ENCODE measurements around the gene BZW2.
"Not testable (repeated sequence)": the region's sequence is repeated elsewhere in the genome, so short reads cannot be mapped to it uniquely, and the experiment has no call there.

Gene BZW2

DNA sequence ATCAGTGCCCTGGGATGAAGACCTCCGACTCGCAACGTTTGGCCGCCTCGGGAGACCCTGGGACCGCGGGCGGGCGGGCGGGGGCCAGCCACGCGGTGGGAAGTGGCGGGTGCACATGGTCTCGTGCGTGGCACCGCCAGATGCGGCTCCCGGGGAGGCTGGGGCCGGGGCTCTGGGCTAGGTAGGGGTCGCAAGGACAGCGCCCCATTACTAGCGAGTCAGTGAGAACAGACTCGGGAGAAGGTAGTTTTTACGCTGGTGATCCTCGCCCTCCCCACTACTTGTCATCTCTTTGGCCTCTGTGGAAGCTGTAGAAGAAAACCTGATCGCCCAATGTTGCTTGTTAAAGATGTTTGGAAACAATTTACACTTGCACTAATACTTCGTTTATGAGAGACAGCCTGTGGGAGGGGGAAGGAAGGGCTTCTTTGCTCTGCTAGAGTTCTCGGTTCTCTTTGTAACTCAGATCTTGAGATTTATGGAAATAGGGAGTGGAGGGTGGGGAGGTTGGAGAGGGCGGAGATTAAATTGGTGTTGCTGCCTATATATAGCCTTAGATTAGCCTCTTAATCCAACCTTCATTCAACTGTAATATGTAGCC is 591 bp downstream of the BZW2 start:
- peak; percentile 46 for DNase-seq

DNA sequence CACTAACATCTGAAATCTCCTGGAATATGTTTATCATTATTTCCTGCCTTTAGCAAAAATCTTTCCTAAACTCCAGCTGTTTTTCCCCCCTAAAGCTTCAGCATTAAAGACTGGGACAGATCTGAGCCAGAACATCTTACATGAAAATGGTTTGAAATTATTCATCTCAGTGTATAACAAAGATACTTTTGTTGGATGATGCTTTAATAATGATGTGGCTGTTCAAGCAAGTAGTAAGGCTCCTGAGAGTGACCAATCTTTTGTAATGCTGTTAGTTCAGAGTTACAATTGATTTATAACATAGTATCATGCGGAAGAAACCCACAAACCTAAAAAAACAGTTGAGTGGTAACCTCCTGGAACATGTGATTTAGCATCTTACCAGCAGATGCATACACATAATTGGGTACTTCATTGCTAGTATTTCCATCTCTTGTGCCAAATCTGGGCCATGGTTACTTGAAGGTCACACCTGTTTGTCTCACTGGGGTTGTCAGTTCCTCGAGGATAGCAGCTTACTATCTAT is 1.5 kb downstream of the BZW2 start:
- peak; percentile 12 for DNase-seq

GRCh38 chr7:16648551-16648950 is 2.6 kb downstream of the BZW2 start:
- DNase-seq, result peak; percentile 27

GRCh38 chr7:16649196-16649595 is 3.2 kb downstream of the BZW2 start:
- DNase-seq, result no peak

DNA sequence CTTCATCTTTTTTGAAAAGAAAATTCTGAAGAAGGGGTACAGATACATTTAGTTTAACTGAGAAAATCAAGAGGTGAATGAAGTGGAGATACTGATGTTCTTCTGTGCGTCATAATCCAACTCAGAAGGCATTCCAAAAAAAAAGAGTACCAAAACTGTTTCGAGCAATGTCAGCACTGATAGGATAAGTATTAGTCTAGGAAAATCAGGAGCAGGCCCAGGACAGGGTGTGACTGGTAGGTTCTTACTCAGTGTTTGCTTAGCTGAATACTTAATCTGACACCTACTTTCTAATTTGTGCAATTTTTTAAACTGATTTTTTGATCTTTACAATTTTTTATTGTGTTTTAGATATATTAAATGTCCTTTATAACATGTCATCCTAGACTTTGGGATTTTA is 4.3 kb downstream of the BZW2 start:
- DNase-seq, result no peak

- no peak for DNase-seq
Measured at GRCh38 chr7:16651396-16652239, 5.6 kb downstream of the BZW2 start.

- no peak for DNase-seq
Measured at GRCh38 chr7:16652240-16652583, 6.2 kb downstream of the BZW2 start.

DNA sequence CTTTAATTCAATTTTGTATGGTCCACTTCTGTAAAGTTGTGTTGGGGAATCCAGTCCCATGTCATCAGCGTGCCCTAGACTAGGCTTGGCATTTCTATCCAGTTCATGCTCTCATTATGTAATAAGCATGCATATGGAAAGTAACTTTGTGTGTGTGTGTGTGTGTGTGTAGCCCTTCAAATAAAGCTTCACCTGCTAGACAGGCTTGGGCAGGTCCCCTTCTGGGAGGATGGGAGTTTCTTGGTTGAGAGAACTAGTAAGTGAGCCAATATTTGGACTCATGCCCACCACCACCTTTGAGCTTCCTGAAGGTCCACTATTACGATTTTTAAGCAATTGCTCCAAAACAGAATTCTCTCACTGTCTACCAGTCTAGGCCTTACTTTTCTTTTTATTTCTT is 6.9 kb downstream of the BZW2 start:
- DNase-seq, result peak; percentile 61

DNA sequence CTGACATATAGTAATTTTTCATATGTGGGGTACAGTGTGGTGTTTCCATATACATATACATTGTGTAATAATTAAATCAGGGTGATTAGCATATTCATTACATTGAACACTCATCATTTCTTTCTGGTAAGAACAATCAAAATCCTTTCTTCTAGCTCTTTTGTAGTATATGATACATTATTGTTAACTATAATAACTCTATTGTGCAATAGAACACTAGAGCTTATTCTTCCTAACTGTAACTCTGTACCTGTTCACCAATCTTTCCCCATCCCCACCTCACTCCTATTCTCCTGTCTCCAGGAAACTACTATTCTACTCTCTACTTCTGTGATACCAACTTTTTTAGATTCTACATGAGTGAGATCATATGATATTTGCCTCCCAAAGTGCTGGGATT is 9.4 kb downstream of the BZW2 start:
- no peak for DNase-seq

DNA sequence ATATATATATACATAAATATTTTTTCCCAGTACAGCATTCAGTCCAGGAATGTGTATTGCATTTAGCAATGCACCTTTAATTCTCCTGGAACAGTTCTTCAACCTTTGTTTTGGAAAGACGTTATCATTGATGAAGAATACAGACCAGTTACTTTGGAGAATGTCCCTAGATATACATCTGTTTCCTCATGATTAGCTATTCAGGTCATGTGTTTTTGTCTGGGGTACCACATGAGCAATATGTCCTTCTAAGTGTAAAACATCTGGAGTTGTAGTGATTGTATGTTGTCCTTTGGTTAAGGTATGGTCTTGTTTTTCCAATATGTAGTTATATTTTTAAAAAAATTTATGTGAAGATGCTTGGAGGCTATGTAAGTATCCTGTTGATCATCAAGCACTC is 10.2 kb downstream of the BZW2 start:
- no peak for DNase-seq

DNA sequence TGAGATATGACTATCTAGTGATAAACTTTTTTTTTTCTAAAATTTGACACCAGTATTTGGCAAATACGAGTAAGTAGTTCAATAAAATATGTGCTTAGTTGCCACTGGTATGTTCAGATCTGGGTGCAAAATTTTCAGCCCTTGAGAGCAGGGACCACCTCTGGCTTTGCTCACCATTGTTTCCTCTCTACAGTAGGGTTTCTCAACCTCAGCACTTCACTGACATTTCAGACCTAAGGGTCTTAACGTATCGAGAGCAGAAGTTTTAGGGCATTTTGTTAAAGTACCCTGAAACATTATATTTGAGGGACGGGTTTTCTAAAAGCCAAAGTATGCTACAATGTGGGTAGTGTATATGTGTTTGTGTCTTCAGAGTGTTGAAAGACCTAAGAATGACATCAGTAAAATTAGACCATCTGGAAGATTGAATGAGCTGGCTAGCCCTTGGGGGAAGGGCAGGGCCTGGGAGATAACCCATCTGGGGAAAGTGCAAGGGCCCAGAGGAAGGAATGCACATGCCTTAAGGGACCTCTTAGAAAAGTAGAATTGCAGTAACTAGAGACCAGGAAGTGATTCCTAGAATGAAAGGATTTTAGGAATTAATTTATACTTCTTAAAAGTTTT is 11.8 kb downstream of the BZW2 start:
- no peak for DNase-seq

DNA sequence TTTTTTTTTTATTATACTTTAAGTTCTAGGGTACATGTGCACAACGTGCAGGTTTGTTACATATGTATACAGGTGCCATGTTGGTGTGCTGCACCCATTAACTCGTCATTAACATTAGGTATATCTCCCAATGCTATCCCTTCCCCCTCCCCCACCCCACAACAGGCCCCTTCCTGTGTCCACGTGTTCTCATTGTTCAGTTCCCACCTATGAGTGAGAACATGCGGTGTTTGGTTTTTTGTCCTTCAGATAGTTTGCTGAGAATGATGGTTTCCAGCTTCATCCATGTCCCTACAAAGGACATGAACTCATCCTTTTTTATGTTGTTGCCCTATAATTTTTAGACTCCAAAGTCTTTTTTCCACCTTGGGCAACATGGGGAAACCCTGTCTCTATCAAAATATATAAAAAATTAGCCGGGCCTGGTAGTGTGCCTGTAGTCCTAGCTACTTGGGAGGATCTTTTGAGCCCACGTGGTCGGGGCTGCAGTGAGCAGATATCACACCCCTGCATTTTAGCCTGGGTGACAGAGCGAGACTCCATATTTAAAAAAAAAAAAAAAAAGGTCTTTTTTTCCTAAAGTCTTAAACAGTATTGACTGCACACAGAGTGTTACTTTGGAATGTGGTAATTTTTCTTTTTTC is 14.0 kb downstream of the BZW2 start:
- DNase-seq, result not testable (repeated sequence)

DNA sequence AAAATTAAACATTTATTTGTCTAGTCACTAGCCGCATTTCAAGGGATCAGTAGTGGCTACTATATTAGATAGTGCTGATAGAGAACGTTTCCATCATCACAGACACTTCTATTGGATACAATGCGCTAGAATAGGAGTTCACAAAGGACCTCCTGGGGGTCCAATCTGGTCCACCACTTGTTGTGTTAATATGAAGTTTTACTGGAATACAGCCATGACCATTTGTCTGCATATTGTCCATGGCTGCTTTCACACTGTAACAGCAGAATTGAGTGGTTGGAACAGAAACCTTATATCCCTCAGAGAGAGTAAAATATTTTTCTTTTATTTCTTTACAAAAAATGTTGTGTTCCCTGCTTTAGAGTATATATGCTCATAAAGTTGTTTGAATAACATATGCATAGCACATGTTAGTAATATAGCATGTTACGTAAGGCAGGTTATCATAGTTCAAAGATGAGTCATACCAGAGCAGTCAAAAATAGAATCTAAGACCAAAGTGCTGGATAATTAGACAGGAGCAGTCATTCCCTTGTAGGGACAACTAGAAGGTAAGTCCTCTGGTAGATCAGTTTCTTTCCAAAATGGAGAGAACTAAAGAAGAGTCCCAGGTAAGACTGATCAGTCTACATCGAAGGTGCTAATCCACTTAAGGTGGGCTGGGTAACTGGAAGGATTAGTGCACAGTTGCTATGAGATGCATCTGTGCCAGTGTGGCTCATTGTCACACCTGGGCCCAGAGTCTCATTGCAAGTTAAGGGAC is 14.9 kb downstream of the BZW2 start:
- DNase-seq, result no peak

DNA sequence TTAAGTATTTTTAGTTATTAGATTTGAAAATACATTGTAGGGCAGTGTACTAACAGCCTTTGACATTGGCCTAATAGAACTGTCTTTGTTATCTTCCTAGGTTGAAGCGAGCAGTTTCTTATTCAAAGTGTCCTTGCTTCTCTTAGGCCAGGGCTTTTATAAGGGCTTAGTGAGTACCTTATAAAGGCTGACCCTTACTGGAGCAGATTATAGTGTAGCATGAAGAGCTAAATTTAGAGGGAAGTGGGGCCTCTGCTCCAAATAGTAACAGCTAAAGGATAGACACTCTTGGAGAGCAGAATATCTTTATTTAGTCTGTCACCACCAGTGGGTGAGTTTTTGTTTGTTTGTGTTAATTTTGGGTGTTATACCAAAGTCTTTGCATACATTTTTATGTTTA is 15.9 kb downstream of the BZW2 start:
- no peak for DNase-seq

DNA sequence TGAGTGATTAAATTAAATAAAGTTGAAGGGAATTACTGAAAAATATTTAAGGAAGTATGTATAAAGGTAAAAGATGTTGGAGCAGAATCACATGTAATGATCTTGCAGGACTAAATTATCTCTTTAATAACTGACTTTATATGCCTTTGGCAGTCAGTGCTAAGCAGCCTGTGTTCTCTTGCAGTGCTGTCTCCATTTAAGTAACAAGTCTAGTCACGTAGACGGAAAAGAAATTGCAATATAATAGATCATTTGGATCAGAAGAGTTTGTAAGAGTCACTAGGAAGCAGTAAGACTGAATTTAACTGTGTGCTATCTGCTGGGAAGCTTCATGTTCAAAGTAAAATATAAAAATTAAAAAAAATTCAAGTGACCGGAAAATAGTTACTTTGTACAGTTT is 21.4 kb downstream of the BZW2 start:
- no peak for DNase-seq

DNA sequence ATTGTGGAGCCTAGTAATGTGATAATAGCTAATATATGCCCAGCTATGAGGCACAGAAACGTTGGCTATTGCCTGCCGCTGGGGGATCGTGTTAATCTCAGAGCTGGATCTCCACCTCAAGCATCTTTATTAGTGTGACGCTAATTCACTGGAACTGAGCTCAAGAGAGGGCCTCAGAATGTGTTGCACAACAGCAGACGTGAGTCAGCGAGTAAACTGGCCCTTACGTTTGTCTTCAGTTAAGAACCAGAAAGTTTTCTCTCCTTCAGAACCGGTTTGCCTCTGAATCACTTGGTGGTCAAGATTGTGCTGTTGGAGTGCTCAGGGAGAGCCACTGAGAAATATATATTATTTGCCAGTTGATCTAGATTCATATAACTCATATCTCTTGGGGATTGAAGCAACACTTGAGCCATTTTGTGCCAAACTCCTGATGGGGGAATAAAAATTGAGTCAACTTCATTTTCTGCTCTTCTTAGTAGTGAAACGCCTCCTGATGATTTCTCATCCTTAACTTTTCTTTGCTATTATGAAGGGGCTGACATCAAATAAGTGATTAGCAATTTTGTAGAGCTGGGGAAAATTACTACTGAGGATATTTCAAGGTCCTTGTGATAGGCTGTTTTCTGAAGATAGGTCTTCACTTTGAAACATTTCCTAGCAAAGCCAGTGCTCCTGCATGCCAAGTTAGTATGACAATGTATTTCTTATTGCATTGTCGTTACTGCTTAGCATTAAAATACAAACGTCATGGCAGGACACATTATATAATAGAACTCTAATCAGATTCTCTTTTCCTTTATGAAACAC is 22.3 kb downstream of the BZW2 start:
- DNase-seq, result no peak

GRCh38 chr7:16668978-16669377 is 23.0 kb downstream of the BZW2 start:
- DNase-seq, result no peak

DNA sequence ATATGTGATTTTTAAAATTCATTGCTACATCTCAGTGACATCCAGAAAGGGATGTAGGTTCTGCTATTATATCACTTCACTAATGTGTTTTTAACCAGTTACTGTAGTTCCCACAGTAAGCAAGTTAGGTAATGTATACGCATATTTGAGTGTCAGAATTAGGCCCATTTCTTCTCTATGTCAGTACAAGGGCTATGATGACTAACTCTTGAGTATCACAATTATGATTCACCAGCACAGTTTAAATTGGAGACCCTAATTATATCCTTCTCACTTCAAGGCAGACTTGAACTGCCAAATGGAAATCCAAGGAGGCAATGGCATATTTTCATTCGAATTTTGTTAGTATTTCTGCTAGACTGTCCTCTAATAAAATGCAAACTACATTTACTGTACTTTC is 23.6 kb downstream of the BZW2 start:
- DNase-seq, result no peak

DNA sequence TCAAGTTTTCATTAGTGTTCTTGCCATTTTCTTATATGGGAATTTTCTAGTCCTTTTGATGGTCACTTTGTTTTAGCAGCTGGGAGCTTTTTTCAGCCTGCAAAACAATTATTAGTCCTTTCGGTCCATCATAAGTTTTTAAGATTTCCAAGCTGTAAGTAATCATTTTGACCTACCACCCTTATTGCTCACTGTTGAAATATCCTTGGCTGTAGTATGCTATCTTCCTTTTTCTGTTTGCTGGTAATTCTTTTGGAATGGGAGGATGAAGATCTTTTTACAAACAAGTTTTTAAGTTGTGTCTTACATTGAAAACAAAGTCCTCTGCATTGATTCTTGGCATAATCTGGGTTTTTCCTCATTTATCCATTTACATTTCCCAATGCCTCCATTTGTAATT is 24.0 kb downstream of the BZW2 start:
- no peak for DNase-seq

DNA sequence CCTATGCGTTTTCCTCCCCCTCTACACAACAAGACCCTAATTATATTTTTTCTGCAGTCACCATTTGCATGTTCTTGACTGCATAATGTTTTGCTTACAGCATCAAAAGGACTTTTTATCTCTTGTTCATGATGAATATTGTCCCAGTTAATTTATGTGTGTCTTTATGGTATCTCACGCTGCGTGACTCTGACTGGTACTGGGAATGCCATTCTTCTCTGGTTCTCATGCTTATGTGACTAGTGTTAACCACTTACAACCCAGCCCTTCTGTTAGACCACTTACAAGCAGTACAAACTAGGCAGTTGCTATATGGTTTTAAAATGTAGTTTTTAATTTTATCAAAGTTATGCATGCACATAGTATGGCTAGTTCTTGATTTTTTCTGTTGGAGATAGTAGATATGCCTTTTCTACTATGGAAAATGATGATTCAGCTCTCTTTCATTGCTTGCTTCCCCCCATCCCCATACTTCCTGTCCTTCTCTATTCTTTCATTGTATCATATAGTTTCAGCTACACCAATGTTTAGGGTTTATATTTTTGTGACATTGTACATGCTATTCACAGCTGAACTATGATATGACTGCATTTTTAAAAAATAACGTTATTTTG is 24.9 kb downstream of the BZW2 start:
- no peak for DNase-seq

DNA sequence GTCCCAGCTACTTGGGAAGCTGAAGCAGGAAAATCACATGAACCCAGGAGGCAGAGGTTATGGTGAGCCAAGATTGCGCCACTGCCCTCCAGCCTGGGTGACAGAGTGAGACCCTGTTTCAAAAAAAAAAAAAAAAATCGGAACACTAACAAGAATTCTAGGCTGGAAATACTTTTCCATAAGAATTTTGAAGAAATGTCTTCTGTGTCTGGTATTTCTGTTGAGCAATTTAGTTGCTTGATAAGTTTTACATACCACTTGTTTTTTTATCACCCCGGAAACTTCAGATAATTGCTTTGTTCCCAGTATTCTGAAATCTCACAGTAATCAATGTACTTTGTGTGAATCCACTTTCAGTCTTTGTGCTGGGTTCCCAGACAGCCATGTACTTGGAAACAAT is 25.8 kb downstream of the BZW2 start:
- DNase-seq, result no peak

- no peak for DNase-seq
Measured at GRCh38 chr7:16675277-16675676, 29.3 kb downstream of the BZW2 start.
